ENCODE measurements around the gene ARHGAP42.

The ARHGAP42 gene

GRCh38 chr11:100920593-100920992, 233.5 kb downstream of the ARHGAP42 start:
- FAIRE-seq: no peak
- TF ChIP-seq POLR2AphosphoS5 (IDR thresholded peaks at IDR 0.05; ENCODE audit: low read depth, low read length) (no peak), TAF1 (IDR thresholded peaks at IDR 0.05; ENCODE audit: borderline replicate concordance, low read depth, low read length) (no peak), POLR2A (IDR thresholded peaks at IDR 0.05; ENCODE audit: low read depth, low read length) (no peak)
- DNase-seq (ENCODE audit: insufficient read length): no peak

DNA sequence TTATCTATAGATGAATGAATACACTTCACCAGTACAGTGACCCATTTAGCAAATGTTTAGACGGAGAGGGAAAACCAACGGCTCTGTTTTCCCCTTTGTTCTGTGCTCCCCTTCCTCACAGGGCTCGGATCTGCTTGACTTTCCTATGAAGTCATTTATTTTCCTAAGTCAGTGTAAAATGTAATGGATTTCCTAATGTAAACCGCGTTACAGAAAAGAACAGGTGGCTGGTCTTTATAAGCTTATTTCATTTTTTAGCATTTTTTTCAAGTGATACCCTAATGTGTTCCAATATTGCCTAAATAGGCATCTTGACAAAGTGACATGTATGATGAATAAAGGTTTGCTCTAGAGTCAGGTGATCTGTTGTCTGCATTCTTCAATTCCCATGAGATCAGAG, 235.0 kb downstream of the ARHGAP42 start:
- TF ChIP-seq POLR2A (IDR thresholded peaks at IDR 0.05; ENCODE audit: low read depth, low read length) (no peak), TAF1 (IDR thresholded peaks at IDR 0.05; ENCODE audit: borderline replicate concordance, low read depth, low read length) (no peak), POLR2AphosphoS5 (IDR thresholded peaks at IDR 0.05; ENCODE audit: low read depth, low read length) (no peak)
- no peak for DNase-seq (ENCODE audit: insufficient read length)
- no peak for FAIRE-seq

- no peak for DNase-seq (ENCODE audit: insufficient read length)
- TF ChIP-seq POLR2AphosphoS5 (IDR thresholded peaks at IDR 0.05; ENCODE audit: low read depth, low read length): no peak
- no peak for TF ChIP-seq POLR2A (IDR thresholded peaks at IDR 0.05; ENCODE audit: low read depth, low read length)
- TF ChIP-seq TAF1 (IDR thresholded peaks at IDR 0.05; ENCODE audit: borderline replicate concordance, low read depth, low read length): no peak
- no peak for FAIRE-seq
These were observed 236.5 kb downstream of the ARHGAP42 start for GRCh38 chr11:100923555-100923954.

- TF ChIP-seq POLR2AphosphoS5 (IDR thresholded peaks at IDR 0.05; ENCODE audit: low read depth, low read length) (no peak), TAF1 (IDR thresholded peaks at IDR 0.05; ENCODE audit: borderline replicate concordance, low read depth, low read length) (no peak), POLR2A (IDR thresholded peaks at IDR 0.05; ENCODE audit: low read depth, low read length) (no peak)
- DNase-seq (ENCODE audit: insufficient read length) (no peak), FAIRE-seq (peak; percentile 83)
These were observed 238.8 kb downstream of the ARHGAP42 start for GRCh38 chr11:100925935-100926334.

DNA sequence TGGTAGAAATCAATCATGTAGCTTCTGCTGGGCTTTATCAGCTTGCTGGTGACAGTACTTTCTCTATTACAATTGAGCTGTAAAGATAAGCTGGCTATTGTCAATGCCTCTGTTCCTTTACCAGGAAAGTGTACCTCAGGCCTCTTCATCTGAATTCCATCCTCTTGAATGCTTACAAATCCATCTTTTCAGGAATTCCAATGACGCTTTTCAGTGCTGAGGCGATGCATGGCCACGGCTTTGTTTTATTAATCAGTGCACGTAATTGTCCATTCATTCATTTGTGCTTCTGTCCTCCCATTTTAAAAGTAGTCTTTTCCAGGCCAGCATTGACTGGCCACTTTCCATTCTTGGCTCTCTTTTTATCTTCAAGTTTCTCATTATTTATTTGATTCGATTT, 240.5 kb downstream of the ARHGAP42 start:
- TF ChIP-seq TAF1 (IDR thresholded peaks at IDR 0.05; ENCODE audit: borderline replicate concordance, low read depth, low read length) (no peak), POLR2AphosphoS5 (IDR thresholded peaks at IDR 0.05; ENCODE audit: low read depth, low read length) (no peak), POLR2A (IDR thresholded peaks at IDR 0.05; ENCODE audit: low read depth, low read length) (no peak)
- DNase-seq (ENCODE audit: insufficient read length) (no peak), FAIRE-seq (no peak)

- no peak for DNase-seq (ENCODE audit: insufficient read length)
- TF ChIP-seq POLR2A (IDR thresholded peaks at IDR 0.05; ENCODE audit: low read depth, low read length) (no peak), POLR2AphosphoS5 (IDR thresholded peaks at IDR 0.05; ENCODE audit: low read depth, low read length) (no peak), TAF1 (IDR thresholded peaks at IDR 0.05; ENCODE audit: borderline replicate concordance, low read depth, low read length) (no peak)
These were observed 241.3 kb downstream of the ARHGAP42 start for GRCh38 chr11:100928426-100928825.

DNA sequence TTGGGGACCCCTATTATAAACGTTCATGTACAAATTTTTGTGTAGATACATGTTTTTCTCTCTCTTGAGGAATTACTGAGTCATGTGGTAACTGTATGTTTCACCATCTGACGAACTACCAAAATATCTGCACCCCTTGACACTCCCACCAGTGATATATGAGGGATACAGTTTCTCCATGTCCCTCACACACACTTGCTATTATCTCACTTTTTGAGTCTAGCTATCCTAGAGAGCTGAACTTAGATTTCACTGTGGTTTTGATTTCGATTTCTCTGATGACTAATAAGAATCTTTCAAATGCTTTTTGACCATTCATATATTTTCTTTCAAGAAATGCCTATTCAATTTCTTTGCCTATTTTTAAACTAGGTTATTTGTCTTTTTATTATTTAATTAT, 242.3 kb downstream of the ARHGAP42 start:
- no peak for TF ChIP-seq POLR2AphosphoS5 (IDR thresholded peaks at IDR 0.05; ENCODE audit: low read depth, low read length)
- TF ChIP-seq POLR2A (IDR thresholded peaks at IDR 0.05; ENCODE audit: low read depth, low read length): no peak
- no peak for TF ChIP-seq TAF1 (IDR thresholded peaks at IDR 0.05; ENCODE audit: borderline replicate concordance, low read depth, low read length)
- DNase-seq (ENCODE audit: insufficient read length): no peak
- no peak for FAIRE-seq

More at GRCh38 chr11:100928426-100928825, 241.3 kb downstream of the ARHGAP42 start:
- FAIRE-seq: no peak

DNA sequence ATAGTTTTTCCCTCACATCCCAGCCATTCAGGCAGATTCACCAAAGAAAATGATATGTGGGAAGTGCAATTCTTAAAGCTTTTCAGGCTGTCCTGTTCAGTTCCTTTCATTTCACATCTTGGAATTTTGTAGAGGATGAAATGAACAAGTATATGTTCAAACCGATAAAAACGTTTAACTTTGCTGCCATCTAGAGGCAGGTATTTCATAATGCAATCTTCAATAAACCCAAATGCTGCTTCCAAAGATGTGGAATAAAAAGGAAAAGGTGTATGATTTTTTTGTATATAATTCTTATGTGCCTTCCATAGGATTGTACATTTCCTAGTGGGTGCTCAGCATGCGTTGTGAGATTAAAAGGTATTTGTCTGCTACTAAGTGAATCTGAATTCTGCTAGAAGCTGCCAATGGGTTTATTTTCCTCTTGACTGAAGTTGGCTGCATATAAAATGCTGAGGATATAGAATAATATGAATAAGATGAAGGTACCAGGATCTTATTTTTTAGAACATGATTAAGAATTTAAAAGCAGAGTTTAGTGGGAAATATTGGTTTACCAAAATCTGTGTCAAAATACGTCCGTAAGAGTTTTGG, 243.2 kb downstream of the ARHGAP42 start:
- TF ChIP-seq POLR2A (IDR thresholded peaks at IDR 0.05; ENCODE audit: low read depth, low read length): no peak
- TF ChIP-seq TAF1 (IDR thresholded peaks at IDR 0.05; ENCODE audit: borderline replicate concordance, low read depth, low read length): no peak
- TF ChIP-seq POLR2AphosphoS5 (IDR thresholded peaks at IDR 0.05; ENCODE audit: low read depth, low read length): no peak
- no peak for DNase-seq (ENCODE audit: insufficient read length)
- peak; percentile 93 for FAIRE-seq

DNA sequence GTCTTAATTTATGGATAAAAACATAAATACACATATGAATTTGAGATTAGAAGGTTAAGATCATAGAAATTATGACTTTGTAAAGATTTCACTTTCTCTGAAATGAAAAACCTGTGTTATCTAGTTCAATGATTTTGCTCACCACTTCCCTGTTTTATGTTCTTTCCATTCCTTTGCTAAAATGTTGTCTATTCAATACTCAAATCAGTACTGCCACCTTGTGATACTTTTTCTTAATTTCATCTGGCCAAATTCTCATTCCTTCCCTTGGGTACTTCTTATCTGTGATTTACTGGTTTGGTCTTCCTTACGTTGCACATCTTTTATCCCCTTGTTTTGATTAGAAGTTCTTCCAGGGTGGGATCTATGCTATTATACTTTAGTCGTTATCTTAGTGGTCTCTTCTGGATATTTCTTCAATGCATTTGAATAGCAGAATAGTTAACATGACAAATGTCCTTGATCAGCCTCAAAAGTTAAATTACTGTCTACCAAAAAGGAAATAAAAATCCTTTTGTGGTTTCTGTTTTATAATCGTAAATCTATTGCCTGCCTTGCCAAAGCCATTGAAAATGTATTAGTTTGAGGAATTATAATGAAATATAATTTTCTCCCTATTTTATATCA, 245.5 kb downstream of the ARHGAP42 start:
- peak; percentile 79 for FAIRE-seq
- DNase-seq (ENCODE audit: insufficient read length): no peak

GRCh38 chr11:100936781-100937180, 249.7 kb downstream of the ARHGAP42 start:
- no peak for FAIRE-seq
- no peak for DNase-seq (ENCODE audit: insufficient read length)
- TF ChIP-seq TAF1 (IDR thresholded peaks at IDR 0.05; ENCODE audit: borderline replicate concordance, low read depth, low read length): no peak
- no peak for TF ChIP-seq POLR2A (IDR thresholded peaks at IDR 0.05; ENCODE audit: low read depth, low read length)
- TF ChIP-seq POLR2AphosphoS5 (IDR thresholded peaks at IDR 0.05; ENCODE audit: low read depth, low read length): no peak

More for the DNA sequence above, 245.5 kb downstream of the ARHGAP42 start:
- TF ChIP-seq TAF1 (IDR thresholded peaks at IDR 0.05; ENCODE audit: borderline replicate concordance, low read depth, low read length) (no peak), POLR2A (IDR thresholded peaks at IDR 0.05; ENCODE audit: low read depth, low read length) (no peak), POLR2AphosphoS5 (IDR thresholded peaks at IDR 0.05; ENCODE audit: low read depth, low read length) (no peak)

DNA sequence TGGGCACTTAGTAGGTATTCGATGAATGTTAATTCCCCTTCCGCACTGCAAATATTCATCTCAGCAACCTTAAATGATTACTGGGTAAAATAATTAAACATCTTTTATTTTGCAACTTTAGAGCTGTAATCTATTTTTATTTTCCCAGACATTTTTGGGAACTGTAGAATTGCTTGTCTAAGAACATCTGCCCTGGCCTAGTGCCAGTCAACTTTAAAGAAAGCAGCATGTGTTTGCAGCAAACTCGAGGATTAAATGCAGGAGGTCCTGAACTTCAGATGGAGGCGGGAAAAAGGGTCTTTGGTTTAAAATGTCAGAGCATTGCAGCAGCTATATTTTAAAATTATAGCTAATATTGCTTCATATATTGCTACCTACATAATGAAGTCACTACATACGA, 252.5 kb downstream of the ARHGAP42 start:
- no peak for DNase-seq (ENCODE audit: insufficient read length)
- TF ChIP-seq TAF1 (IDR thresholded peaks at IDR 0.05; ENCODE audit: borderline replicate concordance, low read depth, low read length): no peak
- no peak for TF ChIP-seq POLR2AphosphoS5 (IDR thresholded peaks at IDR 0.05; ENCODE audit: low read depth, low read length)
- TF ChIP-seq POLR2A (IDR thresholded peaks at IDR 0.05; ENCODE audit: low read depth, low read length): no peak
- FAIRE-seq: no peak

DNA sequence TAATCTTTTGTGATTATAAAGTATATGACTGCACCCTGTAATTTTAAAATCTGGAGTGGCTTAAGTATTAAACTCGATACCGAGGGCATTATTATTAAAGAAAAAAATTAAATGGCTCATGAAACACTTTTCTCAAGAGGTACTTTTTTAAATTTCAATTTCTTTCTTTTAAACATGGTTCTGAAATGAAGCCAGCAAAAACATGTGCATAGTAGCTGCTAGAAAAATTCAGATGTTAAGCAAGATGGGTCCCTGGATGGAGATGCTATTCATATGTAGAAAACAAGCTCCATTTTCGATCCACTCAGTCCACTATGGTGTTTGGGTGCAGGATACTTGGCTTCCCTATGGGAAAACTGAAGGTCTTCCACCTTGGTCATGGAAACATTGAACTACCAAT, 253.0 kb downstream of the ARHGAP42 start:
- FAIRE-seq: no peak

More for the DNA sequence above, 253.0 kb downstream of the ARHGAP42 start:
- TF ChIP-seq POLR2A (IDR thresholded peaks at IDR 0.05; ENCODE audit: low read depth, low read length) (no peak), TAF1 (IDR thresholded peaks at IDR 0.05; ENCODE audit: borderline replicate concordance, low read depth, low read length) (no peak), POLR2AphosphoS5 (IDR thresholded peaks at IDR 0.05; ENCODE audit: low read depth, low read length) (no peak)
- DNase-seq (ENCODE audit: insufficient read length): no peak

Measured in GM12892 (cell line).